GM23338 (cell line): ENCODE data around the gene ADH1C.

Experiments used
- EZH2 ChIP-seq: fragments of 200-600 bp; sonication (generic); IDR thresholded peaks from one replicate; pipeline ENCODE4 v1.8.0; 2017; ENCODE audit warnings: antibody characterized with exemption, mild to moderate bottlenecking, low read depth; ENCODE audit not compliant: unreplicated experiment
- POLR2AphosphoS5 ChIP-seq: IDR thresholded peaks from 2 replicates; pipeline ENCODE4 v1.6.1; 2016; ENCODE audit warnings: antibody characterized with exemption, low read depth
- ZNF114 ChIP-seq: fragments of 250-450 bp; sonication (Bioruptor Pico); IDR thresholded peaks from 2 replicates; pipeline ENCODE4 v1.5.0; 2020; ENCODE audit warnings: mild to moderate bottlenecking, moderate library complexity
- TF ChIP-seq, protein P1 (sequence below), 2 experiments: fragments of 200-600 bp in 1 of 2; sonication (generic) in 1 of 2; conservative IDR thresholded peaks; 2 replicates each; pipeline versions ENCODE4 v1.5.1 to v1.6.1; 2016 to 2017; ENCODE audit warnings: antibody characterized with exemption in 2 of 2, low read depth in 2 of 2, mild to moderate bottlenecking in 2 of 2, moderate library complexity in 1 of 2
- TF ChIP-seq, protein P2 (sequence below): IDR thresholded peaks from one replicate; pipeline ENCODE4 v1.6.1; 2018; ENCODE audit warnings: antibody characterized with exemption; ENCODE audit not compliant: unreplicated experiment
- TF ChIP-seq, protein P3 (sequence below): IDR thresholded peaks from 2 replicates; pipeline ENCODE4 v1.6.1; 2016; ENCODE audit warnings: antibody characterized with exemption

DNA sequence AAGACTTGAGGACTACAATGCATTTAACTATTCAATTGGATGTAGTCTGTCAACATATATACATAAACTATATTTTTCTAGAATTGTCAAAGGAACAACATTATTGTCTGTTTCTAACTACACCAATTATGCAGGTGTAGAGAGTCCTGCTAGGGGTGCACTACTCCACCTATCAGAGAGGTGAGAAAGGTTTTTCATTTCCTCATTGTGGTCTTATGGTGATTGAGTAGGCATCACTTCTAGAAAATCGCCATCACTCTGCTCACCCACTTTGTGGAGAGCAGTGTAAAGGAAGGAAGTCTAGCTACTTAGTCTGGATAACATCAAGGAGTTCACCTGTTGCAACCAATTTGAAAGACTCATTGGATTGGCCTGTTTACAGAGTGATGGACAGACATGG lies 4.4 kb upstream of the ADH1C start:
- TF ChIP-seq, protein P1, sequence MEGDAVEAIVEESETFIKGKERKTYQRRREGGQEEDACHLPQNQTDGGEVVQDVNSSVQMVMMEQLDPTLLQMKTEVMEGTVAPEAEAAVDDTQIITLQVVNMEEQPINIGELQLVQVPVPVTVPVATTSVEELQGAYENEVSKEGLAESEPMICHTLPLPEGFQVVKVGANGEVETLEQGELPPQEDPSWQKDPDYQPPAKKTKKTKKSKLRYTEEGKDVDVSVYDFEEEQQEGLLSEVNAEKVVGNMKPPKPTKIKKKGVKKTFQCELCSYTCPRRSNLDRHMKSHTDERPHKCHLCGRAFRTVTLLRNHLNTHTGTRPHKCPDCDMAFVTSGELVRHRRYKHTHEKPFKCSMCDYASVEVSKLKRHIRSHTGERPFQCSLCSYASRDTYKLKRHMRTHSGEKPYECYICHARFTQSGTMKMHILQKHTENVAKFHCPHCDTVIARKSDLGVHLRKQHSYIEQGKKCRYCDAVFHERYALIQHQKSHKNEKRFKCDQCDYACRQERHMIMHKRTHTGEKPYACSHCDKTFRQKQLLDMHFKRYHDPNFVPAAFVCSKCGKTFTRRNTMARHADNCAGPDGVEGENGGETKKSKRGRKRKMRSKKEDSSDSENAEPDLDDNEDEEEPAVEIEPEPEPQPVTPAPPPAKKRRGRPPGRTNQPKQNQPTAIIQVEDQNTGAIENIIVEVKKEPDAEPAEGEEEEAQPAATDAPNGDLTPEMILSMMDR (conservative IDR thresholded peaks at IDR 0.05; ENCODE audit: low read depth in 2 of 2), result no peak
- TF ChIP-seq, protein P2, sequence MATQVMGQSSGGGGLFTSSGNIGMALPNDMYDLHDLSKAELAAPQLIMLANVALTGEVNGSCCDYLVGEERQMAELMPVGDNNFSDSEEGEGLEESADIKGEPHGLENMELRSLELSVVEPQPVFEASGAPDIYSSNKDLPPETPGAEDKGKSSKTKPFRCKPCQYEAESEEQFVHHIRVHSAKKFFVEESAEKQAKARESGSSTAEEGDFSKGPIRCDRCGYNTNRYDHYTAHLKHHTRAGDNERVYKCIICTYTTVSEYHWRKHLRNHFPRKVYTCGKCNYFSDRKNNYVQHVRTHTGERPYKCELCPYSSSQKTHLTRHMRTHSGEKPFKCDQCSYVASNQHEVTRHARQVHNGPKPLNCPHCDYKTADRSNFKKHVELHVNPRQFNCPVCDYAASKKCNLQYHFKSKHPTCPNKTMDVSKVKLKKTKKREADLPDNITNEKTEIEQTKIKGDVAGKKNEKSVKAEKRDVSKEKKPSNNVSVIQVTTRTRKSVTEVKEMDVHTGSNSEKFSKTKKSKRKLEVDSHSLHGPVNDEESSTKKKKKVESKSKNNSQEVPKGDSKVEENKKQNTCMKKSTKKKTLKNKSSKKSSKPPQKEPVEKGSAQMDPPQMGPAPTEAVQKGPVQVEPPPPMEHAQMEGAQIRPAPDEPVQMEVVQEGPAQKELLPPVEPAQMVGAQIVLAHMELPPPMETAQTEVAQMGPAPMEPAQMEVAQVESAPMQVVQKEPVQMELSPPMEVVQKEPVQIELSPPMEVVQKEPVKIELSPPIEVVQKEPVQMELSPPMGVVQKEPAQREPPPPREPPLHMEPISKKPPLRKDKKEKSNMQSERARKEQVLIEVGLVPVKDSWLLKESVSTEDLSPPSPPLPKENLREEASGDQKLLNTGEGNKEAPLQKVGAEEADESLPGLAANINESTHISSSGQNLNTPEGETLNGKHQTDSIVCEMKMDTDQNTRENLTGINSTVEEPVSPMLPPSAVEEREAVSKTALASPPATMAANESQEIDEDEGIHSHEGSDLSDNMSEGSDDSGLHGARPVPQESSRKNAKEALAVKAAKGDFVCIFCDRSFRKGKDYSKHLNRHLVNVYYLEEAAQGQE, result no peak
- no peak for TF ChIP-seq EZH2
- TF ChIP-seq ZNF114 (CRISPR knock-in tag), result no peak
- TF ChIP-seq POLR2AphosphoS5, result no peak
- TF ChIP-seq, protein P3, sequence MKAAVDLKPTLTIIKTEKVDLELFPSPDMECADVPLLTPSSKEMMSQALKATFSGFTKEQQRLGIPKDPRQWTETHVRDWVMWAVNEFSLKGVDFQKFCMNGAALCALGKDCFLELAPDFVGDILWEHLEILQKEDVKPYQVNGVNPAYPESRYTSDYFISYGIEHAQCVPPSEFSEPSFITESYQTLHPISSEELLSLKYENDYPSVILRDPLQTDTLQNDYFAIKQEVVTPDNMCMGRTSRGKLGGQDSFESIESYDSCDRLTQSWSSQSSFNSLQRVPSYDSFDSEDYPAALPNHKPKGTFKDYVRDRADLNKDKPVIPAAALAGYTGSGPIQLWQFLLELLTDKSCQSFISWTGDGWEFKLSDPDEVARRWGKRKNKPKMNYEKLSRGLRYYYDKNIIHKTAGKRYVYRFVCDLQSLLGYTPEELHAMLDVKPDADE, result no peak
